Jurkat, Clone E6-1 (cell line): Measurements from ENCODE around the gene LPIN2.
A peak's percentile ranks its signal among the peaks of the same experiment; 100 is the strongest.
"Not testable (repeated sequence)": the region's sequence is repeated elsewhere in the genome, so short reads cannot be mapped to it uniquely, and the experiment has no call there.

Experiments used
- DNase-seq: peaks from one replicate; pipeline ENCODE4 v3.0.0-alpha.2; 2011; ENCODE audit warnings: low read depth, low spot score
- H3K4me3 ChIP-seq: 2 replicates; pipeline ENCODE4 v1.5.1; 2011; ENCODE audit warnings: mild to moderate bottlenecking, low read length, control low read depth, moderate library complexity

Gene LPIN2

DNA sequence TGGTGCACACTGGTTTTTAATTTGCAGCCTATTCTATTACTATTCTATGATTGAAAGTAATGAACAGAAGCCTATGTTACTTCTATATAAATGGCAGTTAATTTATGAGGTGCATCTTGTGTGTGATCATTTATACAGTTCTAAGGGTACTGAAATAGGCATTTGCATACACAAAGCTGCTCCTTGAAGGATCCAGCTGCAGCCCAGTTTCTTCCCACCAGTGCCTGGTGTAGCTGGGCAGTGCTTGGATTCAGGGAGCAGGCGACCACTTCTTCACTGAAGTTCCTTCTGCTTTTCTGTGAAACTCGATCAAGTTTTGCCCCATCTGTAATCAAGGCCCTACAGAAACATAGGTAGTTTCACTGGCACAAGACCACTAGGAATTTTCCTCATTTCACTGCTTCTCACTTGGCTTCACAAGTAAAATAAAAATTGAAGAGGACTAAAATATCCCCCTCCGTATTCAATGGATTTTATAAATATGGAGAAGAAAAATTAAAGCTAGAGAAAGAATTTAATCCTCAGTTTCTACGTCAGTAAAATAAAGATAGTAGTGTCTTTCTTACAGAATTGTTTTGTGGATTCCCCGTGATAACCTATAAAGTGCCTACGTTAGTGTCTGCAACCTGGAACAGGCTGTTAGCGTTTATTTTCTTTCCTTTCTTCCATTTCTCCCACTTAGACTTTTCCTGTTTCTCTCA, 1.7 kb upstream of the LPIN2 start:
- DNase-seq = no peak
- no peak overlapping the region for H3K4me3 ChIP-seq

DNA sequence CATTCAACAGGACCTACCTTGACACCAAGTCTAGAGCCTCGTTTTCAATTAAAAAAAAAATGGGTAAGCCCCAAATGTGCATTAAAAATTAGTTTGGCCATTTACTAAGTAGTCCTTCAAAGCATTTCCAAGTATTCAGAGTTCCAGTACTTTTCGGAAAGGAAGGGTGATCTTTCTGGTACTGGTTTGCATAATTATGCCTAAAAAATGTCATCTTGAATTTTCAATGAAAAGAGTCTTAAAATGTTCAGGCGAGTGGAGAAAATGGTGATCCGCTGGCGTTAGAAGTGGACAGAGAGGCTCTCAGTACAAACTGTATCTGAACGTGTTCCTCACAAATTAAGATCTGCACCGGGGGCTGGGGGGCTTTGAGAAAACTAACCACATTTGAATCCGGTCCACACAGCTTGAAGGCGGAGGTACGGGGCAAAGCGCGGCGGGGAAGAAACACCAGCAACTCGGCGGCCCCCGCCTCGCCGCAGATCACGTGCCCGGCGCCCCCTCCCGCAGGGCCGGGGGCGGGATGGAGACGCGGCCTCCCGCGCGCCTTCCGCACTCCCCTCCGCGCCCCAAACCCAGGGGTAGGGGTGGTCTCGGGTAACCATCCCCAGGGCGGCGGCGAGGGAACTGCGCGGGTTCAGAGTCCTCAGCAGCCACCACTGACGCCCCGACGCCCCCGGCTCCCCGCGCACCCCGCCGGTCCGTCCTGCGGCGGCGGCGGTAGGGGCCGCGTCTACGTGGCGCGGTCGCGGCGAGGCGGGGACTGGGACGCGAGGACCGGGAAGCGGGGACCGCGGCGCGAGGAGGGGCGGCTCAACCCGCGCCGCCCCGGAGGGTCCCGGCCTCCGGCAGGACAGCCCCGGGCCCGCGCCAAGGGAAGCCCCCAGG, 564 bp downstream of the LPIN2 start:
- H3K4me3 ChIP-seq = peak overlapping the region; percentile 60
- no peak for DNase-seq

- no peak for DNase-seq
- no peak overlapping the region for H3K4me3 ChIP-seq
These were observed 2.9 kb downstream of the LPIN2 start for GRCh38 chr18:3010086-3010485.

DNA sequence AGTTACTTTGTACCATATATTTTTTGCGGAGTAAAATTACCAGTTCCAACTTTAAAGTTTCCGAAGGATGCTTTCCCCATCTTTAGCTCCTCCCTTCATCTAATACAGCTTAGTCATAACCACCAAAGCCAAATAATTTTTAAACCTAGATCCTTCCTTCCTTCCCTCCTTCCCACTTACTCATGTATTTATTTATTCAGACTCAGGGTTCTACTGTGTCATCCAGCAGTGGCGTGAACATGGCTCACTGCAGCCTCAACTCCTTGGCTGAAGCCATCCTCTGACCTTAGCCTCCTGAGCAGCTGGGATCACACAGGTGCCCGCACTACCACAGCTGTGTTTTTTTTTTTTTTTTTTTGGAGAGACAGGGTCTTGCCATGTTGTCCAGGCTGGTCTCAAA, 4.4 kb downstream of the LPIN2 start:
- DNase-seq = no peak
- no peak overlapping the region for H3K4me3 ChIP-seq

DNA sequence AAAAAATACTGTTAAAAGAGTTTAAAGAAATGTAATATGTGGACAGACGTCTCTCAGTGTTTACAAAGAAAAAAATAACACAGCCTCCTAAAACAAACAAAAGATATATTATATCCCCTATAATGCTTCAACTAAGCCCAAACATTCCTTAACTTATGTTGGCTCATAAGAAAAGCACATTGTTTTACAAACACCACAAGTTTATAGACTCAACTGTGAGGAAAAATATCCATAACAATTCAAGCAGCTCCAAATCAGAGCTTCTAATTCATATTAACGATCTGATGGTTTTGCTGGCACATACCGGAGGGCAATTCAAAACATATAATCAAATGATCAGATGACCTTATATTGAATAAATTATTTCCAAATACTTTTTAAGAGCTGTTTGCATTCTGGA, 5.5 kb downstream of the LPIN2 start:
- no peak for DNase-seq
- H3K4me3 ChIP-seq = no peak overlapping the region

DNA sequence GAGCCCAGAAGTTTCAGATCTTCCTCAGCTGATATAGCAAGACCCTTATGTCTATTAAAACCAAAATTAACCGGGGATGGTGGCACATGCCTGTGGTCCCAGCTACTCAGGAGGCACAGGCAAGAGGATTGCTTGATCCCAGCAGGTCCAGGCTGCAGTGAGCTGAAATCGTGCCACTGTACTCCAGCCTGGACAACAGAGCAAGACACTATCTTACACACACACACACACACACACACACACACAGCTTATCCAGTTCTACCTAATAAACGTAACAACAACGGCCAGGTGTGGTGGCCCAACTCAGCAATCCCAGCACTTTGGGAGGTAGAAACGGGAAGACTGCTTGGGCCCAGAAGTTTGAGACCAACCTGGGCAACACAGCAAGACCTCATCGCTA, 7.5 kb downstream of the LPIN2 start:
- H3K4me3 ChIP-seq = no peak overlapping the region
- no peak for DNase-seq

- DNase-seq, H3K4me3 ChIP-seq: not testable (repeated sequence)
These were observed 9.2 kb downstream of the LPIN2 start for GRCh38 chr18:3003766-3004165.

GRCh38 chr18:3002732-3003131, 10.2 kb downstream of the LPIN2 start:
- H3K4me3 ChIP-seq = no peak overlapping the region
- no peak for DNase-seq

- DNase-seq = no peak
- H3K4me3 ChIP-seq = no peak overlapping the region
These were observed 14.3 kb downstream of the LPIN2 start for GRCh38 chr18:2998644-2999043.

GRCh38 chr18:2997846-2998564, 14.9 kb downstream of the LPIN2 start:
- DNase-seq = no peak
- no peak overlapping the region for H3K4me3 ChIP-seq

DNA sequence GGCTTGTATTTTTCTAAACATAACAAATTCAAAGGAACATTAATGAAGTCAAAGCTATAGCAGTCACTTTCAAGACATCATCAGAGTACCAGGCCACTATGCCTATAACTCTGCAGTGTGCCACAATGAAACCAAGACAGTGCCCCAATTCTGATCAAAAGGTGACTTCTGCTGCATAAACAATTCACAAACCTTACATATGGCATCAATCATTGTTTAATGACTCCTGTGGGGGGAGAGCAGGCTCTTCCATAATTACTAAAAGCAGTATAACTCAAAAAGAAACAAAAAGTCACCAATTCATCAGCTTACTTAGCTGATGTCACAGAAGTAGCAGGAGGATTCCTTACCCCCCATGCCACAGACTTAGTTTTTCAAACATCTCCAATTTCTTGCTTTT, 15.5 kb downstream of the LPIN2 start:
- no peak for DNase-seq
- H3K4me3 ChIP-seq = no peak overlapping the region

GRCh38 chr18:2994603-2995432, 18.1 kb downstream of the LPIN2 start:
- H3K4me3 ChIP-seq = no peak overlapping the region
- no peak for DNase-seq

DNA sequence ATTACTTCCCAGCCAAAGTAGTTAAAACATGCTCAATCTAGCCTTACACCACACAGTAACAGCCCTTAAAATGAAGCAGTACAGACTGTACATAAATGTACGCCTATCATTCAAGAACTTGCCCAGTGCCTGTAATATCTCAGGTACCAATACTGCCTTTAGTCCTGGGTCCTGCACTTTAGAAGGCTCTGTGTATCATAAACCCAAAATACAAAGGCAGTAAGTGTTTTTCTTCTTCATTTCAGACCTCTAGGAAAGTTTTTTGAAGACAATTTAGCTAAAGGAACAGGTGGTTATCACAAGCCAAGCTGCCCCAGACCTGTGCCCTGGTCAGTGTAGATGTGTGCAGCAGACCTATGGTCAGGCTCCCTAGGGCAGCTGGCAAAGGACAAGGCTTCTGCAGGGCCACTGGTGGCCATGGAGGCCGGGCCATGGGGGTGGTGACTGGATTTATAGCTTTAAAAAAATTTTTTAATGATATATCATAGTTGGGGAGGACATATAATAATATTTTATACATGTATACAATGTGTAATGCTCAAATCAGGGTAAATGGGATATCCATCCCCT, 18.8 kb downstream of the LPIN2 start:
- no peak for DNase-seq

DNA sequence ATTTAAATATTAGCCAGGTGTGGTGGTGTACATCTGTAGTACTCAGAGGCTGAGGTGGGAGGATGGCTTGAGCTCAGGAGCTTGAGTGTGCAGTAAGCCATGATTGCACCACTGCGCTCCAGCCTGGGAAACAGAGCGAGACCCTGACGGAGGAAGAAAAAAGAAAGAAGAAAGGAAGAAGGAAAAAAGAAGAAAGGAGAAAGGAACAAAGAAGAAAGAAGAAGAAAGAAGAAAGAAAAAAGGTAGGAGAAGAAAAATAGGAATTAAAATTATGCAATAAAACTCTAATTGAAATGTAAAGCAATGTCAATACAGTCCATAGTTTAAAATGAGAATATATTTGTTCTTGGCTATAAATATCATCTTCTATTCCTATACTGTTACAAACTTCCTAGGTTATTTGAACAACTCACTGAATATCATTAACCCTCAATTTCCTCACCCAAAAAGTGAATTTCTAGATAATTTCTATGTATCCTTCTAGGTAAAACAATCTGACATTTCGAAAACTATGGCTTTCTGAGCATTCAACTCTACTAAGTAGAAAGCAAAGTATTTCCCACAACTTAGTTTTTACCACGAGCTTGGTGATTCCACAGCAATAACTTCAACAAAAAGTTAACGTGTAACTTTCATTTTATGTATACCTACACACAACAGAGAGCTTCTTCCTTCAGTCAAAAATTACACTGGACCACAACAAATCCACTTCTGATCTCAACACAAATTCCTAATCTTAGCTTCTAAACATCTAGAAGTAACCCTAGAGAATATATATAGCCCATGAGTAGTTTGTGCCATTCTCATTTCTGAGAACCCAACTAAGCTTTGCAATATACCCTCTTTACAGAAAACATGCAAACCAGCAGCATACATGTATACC, 19.7 kb downstream of the LPIN2 start:
- DNase-seq = no peak
- no peak overlapping the region for H3K4me3 ChIP-seq

More for the DNA sequence above, 18.8 kb downstream of the LPIN2 start:
- no peak overlapping the region for H3K4me3 ChIP-seq

DNA sequence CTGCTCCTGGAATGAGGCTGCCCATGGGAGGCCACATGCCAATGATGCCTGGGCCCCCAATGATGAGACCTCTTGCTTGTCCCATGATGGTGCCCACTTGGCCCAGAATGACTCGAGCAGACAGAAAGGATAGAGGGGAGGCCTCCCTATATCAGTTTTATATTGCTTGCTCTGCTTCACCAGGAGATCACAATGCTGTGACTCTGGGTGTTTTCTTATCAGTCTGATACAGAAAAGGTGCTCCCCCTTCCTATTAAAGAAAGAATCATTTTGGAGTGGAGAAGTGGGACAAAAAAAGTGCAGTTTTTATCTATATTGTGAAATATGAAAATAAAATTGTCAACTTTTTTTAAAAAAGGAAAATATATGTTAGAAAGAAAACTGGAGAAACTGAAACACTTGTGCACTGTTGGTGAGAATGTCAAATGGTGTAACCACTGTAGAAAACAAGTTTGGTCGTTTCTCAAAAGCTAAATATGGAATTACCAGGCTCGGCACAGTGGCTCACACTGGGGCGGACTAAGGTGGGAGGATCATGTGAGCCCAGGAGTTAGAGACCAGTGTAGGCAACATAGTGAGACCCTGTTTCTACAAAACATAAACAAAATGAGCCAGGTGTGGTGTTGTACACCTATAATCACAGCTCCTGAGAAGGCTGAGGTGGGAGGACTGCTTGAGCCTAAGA, 21.8 kb downstream of the LPIN2 start:
- no peak overlapping the region for H3K4me3 ChIP-seq
- DNase-seq = no peak

DNA sequence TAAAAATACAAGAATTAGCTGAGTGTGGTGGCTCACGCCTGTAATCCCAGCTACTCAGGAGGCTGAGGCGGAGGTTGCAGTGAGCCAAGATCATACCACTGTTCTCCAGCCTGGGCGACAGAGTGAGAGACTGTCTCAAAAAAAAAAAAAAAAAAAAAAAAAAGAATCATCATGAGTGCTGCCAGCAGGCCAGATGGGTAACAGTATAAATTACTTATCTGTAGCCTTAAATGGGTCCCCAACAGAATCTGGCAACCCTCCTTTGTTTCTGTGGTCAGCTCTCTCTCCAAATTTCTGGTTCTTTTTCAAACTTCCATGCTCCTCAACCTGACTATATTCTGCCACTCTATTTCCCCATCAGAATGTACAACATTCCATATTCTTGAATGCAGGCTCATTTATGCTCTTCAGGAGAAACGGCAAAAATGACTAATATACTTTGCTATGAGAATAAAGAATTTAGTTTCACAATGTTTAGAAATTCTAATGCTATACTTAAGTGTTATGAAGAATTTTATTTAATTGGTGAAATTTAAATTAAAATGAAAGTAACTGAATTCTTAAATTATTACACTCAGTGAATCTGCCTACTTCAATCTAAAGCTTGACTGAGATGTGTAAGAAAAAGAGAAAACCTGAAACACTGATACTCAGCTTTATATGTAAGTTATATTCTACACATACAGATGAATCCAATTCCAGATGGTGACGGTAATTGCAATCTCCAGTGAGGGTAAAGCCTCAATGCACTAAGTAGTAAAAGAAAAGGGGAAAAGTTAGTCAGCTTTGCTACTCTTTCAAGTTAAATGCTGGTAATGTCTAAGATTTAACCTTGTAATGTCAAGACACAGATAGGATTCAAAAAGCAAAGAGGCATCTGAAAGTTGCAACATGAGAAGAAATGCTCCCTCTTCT, 24.8 kb downstream of the LPIN2 start:
- H3K4me3 ChIP-seq = no peak overlapping the region
- DNase-seq = no peak
